ENCODE results near the gene MYPN.
"Not testable (repeated sequence)": the region's sequence is repeated elsewhere in the genome, so short reads cannot be mapped to it uniquely, and the experiment has no call there.

MYPN gene

GRCh38 chr10:68138526-68138925 is 29.2 kb downstream of the MYPN start:
- no peak for DNase-seq

DNA sequence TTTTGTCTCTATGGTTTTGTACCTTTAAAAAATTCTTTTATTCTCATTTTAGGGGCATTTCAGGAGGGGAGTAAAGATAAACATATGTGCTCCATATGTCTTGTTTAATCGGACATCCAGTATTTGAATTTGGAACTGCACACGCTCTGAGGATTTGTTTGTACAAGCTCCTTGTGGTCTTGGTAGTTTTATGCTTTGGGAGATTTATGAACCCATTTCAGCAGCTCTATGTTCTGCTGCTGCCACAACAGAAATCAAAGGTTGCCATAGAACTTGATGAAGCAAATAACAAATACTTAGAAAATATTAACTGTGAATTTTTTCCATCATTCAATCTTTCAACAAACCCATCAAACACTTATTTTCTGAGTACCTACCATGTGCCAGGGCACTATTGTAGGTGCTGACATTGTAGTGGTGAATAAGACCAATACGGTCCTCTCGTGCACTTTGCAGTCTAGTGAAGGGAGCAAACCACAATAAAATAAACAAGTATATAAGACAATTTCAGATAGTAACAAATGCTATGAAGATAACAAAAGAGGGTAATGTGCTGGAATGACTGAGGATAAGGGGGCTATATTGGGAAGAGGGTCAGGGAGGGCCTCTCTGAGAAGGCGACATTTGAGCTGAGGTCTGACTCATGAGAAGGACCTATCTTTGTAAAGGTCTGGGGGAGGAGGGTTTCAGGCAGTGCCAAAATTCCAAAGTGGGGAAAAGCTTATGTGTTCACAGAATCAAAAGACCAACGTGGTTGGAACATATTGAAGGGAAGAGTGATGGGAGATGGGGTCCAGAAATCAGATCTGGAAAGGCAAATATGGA is 30.4 kb downstream of the MYPN start:
- DNase-seq: no peak

GRCh38 chr10:68142761-68143160 is 33.5 kb downstream of the MYPN start:
- no peak for DNase-seq

DNA sequence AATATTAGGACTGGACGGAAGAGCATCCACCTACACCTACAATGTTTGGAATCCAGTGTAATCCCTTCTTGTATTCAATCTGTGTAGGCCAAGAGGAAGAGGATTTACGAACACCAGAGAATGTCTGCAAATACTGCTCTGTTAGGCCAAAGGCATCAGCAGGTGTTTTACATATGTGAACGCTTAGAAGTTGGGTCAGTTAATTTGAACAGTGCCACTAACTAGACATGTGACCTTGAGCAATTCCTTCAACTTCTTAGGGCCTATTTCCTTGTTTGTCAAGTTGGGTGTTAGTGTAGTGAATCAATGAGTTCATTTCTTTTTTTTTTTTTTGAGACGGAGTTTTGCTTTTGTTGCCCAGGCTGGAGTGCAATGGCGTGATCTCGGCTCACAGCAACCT is 35.4 kb downstream of the MYPN start:
- no peak for DNase-seq

DNA sequence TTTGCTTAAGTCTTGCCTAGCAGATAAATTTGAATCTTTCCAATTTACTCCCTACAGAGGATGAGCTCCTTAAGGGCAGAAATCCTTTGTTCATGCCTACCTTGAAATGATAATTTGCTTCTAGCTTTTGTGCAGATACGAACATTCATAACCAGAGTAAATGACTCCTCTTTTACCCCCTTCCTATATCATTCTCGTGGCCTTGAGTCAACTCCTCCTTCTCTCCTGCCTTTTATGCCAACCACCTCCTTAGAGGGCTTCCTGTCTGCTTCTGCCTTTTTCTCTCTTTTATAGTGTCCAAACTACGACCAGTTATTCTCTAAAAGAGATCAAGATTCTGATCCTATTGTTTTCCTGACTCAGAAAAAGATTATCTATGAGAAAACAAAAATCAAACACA is 36.4 kb downstream of the MYPN start:
- DNase-seq: no peak

DNA sequence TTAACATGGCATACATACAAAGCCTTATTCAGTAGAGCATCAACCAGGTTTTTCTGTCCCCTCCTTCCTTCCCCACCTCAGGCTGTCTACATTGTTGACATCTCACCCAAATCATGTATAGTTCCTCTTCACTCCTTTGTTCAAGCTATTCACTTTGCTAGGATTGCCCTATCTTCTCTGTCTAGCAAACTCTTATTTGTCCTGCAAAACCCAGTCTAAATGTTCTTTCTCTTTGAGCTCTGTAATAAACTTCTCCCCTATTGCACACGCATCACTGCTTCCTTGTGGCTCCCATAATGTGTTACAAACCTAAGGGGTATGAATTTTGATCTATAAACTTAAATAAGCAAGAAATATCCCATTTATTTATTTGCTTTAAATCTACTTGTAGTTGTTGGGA is 36.8 kb downstream of the MYPN start:
- DNase-seq: no peak

- DNase-seq: no peak
These were observed 42.2 kb downstream of the MYPN start for GRCh38 chr10:68151453-68151852.

DNA sequence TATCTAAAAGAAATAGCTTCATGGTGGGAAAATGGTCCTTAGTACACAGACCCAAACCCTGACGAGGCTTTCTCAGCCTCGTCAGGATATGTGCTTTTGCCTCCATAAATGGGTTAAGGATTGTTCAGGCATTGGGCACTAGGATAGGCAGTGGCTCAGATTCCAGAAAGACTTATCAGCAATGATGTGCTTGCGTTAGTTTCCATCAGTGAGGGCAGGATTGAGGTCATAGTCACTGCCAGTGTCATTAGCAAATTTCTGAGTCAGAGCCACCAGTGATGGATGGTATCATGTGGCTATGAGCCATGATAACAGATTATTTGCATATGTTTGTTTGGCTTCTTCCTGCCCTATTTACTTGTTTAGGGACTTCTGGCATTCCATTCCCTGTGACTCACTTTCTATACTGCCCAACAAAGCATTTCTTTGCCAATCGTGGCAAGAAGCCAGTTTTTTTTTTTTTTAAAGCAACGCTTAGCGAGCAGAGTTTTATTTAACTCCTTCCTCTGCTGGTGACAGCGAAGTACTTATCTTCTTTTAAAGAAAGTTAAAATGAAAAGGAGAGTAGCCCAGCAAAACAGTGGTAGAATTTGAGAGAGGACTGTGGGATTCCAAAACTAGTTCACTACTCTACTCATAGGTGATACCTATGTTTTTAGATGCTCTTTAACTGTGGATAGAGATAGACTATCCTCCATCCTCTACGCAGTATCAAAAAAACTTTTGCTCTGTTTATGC is 44.4 kb downstream of the MYPN start:
- peak; percentile 94 for DNase-seq

- DNase-seq: no peak
These were observed 44.9 kb downstream of the MYPN start for GRCh38 chr10:68154211-68154497.

GRCh38 chr10:68155615-68156210 is 46.4 kb downstream of the MYPN start:
- DNase-seq: peak; percentile 21

DNA sequence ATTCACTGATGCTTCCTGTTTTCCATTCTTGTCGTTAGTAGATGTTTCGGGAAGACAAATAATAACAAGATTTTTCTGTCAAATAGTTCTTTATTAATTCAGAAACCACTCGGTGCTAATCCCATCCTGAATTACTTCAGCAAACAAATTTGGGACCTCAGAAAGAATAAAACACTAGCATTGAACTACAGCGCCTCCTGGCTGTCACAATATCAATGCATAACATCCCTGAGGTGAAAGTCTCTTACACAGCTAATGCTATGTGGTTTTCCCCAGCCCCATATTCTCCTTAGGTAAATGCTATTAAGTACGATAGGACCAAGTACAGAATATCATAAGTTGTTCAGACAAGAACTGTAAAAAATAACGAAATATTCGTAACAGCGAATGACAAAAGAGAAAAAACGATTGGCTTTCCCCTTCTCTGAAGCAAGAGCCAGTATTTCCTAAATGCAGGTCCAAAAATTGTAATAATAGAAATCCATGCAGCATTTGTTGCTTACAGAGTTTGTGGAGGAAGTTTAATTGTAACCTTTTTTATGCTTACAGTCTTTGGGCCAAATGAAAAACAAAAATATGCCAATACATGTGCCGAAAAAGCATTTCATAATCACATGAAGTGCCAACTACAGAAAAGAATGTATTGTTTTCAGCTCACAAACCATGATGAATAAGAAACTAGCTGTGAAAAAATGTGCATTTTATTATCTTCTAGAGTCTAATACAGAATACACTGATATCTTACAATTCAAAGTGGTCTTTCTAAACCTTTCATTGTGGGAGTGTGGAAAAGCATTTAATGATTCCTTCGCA is 47.3 kb downstream of the MYPN start:
- DNase-seq: peak; percentile 74

GRCh38 chr10:68157522-68157921 is 48.2 kb downstream of the MYPN start:
- not testable (repeated sequence) for DNase-seq

DNA sequence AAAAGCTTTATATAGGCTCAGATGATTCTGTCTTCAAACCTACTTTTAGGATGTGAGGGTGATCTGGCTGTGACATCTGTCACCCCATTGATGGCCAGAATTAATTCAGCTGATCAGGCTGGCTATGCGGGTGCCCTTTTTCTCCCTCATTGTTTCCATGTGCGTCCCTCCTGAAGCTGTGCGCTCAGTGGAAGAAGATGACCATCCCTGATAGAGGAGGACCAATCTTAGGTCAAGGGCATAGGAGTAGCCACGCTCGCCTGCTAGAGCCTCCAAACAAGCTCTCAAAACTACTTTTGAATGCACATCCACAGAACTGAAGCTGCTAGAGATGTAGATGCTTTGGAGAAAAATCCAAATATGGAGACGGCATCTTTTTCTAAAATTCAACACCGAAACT is 48.7 kb downstream of the MYPN start:
- DNase-seq: no peak

GRCh38 chr10:68163735-68164134 is 54.4 kb downstream of the MYPN start:
- peak; percentile 51 for DNase-seq

DNA sequence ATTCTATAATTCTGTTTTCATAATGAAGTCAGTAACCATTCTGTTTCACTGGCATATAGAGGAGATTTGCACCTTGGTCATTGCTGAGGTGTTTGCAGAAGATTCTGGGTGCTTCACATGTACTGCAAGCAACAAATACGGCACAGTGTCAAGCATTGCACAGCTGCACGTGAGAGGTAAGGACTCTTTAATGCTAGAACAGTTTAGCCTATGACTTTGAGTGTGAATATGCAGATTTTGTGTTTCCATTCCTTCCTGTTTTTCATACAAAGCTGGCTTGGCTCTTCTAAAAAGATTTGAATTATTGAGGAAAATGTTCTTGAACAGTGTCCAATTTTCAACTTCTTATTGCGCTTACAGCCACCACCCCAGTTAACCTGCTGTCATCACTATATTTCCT is 56.4 kb downstream of the MYPN start:
- peak; percentile 12 for DNase-seq

- peak; percentile 77 for DNase-seq
These were observed 57.7 kb downstream of the MYPN start for GRCh38 chr10:68166871-68167585.

- peak; percentile 68 for DNase-seq
These were observed 58.4 kb downstream of the MYPN start for GRCh38 chr10:68167586-68168189.

DNA sequence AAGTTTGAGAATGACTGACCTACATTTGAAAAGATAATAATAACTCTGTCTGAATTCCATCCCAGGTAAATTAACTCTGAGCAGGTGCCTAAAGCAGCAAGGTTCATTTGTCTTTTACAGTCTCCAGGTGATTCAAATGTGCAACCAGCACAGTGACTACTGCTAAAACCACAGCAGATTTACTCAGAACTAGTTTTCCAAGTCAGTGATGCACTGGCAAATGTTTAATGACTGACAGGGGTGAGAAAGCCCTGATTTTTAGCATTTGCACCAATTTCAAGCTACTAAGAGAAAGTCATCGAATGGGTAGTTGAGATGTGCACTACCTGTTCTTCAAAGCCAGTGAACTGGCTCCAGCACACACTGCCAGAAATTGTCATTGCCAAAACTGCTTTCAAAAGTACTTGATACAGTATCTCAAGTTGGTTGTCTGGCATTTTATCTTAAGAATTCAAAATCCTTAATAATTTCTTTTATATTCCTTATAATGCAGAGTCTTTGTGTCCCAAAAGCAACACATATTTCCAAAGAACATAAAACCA is 62.3 kb downstream of the MYPN start:
- no peak for DNase-seq

DNA sequence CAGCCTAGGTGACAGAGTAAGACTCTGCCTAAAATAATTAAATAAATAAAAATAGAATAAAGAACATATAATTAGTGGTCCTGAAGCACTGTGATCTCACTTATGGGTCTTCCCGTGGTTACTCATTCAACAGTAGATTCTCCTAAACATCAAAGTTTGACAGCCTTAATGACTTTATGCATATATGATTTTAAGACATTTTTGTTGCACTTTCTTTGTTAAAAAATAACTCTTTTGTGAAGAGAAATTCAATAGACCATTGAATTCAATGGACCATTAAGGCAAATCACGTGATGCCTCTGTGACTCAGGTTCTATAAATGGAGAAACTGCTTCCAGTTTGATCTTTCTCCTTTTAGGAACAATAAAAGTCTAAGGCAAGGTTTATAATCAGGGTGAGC is 63.0 kb downstream of the MYPN start:
- DNase-seq: no peak

GRCh38 chr10:68175949-68176348 is 66.7 kb downstream of the MYPN start:
- no peak for DNase-seq

- no peak for DNase-seq
These were observed 67.5 kb downstream of the MYPN start for GRCh38 chr10:68176797-68177196.

DNA sequence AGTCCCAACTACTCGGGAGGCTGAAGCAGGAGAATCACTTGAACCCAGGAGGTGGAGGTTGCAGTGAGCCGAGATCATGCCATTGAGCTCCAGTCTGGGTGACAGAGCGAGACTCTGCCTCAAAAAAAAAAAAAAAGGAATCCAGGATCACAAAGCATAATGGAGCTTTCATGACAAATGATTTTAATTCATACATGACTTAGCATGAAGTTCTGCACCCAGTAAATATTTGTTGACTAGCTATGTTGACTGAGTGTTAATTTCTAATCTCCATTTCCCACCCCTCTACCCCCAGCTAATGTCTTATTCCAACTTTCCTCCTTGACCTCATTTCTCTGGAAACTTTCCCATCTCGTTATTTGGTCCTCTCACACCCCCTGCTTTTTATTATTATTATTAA is 69.3 kb downstream of the MYPN start:
- DNase-seq: no peak
